Measurements from ENCODE around the gene ESPN.
A peak's percentile ranks its signal among the peaks of the same experiment; 100 is the strongest.
"Not testable (repeated sequence)": the region's sequence is repeated elsewhere in the genome, so short reads cannot be mapped to it uniquely, and the experiment has no call there.

Gene ESPN

GRCh38 chr1:6485168-6486101 is 60.9 kb downstream of the ESPN start:
- DNase-seq = no peak

- DNase-seq = peak; percentile 71
These were observed 61.9 kb downstream of the ESPN start for GRCh38 chr1:6486433-6487011.

GRCh38 chr1:6487804-6488484 is 63.4 kb downstream of the ESPN start:
- no peak for DNase-seq

GRCh38 chr1:6488602-6489382 is 64.2 kb downstream of the ESPN start:
- DNase-seq = no peak

GRCh38 chr1:6489383-6489765 is 64.8 kb downstream of the ESPN start:
- no peak for DNase-seq

GRCh38 chr1:6489799-6490180 is 65.2 kb downstream of the ESPN start:
- peak; percentile 35 for DNase-seq

- DNase-seq = no peak
These were observed 65.9 kb downstream of the ESPN start for GRCh38 chr1:6490181-6491080.

GRCh38 chr1:6491081-6491449 is 66.5 kb downstream of the ESPN start:
- DNase-seq = no peak

GRCh38 chr1:6491480-6491962 is 66.9 kb downstream of the ESPN start, which contains the start of gene PLEKHG5:
PLEKHG5 (minus strand) TSS chr1:6491667; CDS start chr1:6477571, 14,096 bp downstream.
- DNase-seq = no peak

- no peak for DNase-seq
These were observed 67.4 kb downstream of the ESPN start for GRCh38 chr1:6491966-6492365.

GRCh38 chr1:6493834-6494223 is 69.3 kb downstream of the ESPN start:
- DNase-seq = not testable (repeated sequence)

- DNase-seq = no peak
These were observed 70.1 kb downstream of the ESPN start for GRCh38 chr1:6494627-6495026.

GRCh38 chr1:6495041-6495441 is 70.5 kb downstream of the ESPN start:
- peak; percentile 62 for DNase-seq

GRCh38 chr1:6495540-6496364 is 71.2 kb downstream of the ESPN start:
- no peak for DNase-seq

GRCh38 chr1:6496365-6496721 is 71.8 kb downstream of the ESPN start:
- no peak for DNase-seq

GRCh38 chr1:6496890-6497214 is 72.3 kb downstream of the ESPN start:
- DNase-seq = no peak

GRCh38 chr1:6497215-6497866 is 72.8 kb downstream of the ESPN start:
- no peak for DNase-seq

GRCh38 chr1:6497867-6498575 is 73.4 kb downstream of the ESPN start:
- DNase-seq = no peak

GRCh38 chr1:6498576-6499111 is 74.1 kb downstream of the ESPN start:
- no peak for DNase-seq

GRCh38 chr1:6499296-6499695 is 74.7 kb downstream of the ESPN start:
- no peak for DNase-seq
